Measurements from ENCODE around the gene VIL1. TPM values are rescaled to one million over a fixed set of nuclear protein-coding genes. Genes with fewer than 3 reads are reported as not detected.

VIL1 gene
- polyA plus RNA-seq, 1 donor (not counting 4 experiments of a cell fraction or from before 2014, with no cell fraction given): not detected

- H3K27ac ChIP-seq (ENCODE audit: control insufficient read depth, insufficient read depth, low read length): no peak overlapping the region
- no peaks in the 10 kb centered on the region for H3K9me3 ChIP-seq (ENCODE audit: control insufficient read depth, low read depth, low read length)
- dilution Hi-C loops (cut with MboI; ENCODE audit: extremely low pct_ligation_motif_present, low sequenced_read_pairs): no loop called here
- H3K9ac ChIP-seq (ENCODE audit: control insufficient read depth, extremely low read depth, insufficient read depth, low read length): no peak overlapping the region
- no peaks in the 10 kb centered on the region for H4K20me1 ChIP-seq (ENCODE audit: control insufficient read depth, extremely low read depth, insufficient read depth, low read length)
- H3K9me1 ChIP-seq (ENCODE audit: control insufficient read depth, extremely low read depth, insufficient read depth, low read length): no peaks in the 10 kb centered on the region
- H3K79me2 ChIP-seq (ENCODE audit: control insufficient read depth, insufficient read depth, low read length): no peaks in the 10 kb centered on the region
- DNase-seq (ENCODE audit: low read depth, low spot score) (no peak), FAIRE-seq (no peak)
- no peaks in the 10 kb centered on the region for H3K4me1 ChIP-seq (ENCODE audit: control insufficient read depth, extremely low read depth, insufficient read depth, low read length)
- no peak for TF ChIP-seq CTCF (optimal IDR thresholded peaks at IDR 0.05 in 1 of 3, IDR thresholded peaks at IDR 0.05 in 1 of 3, conservative IDR thresholded peaks at IDR 0.05 in 1 of 3; ENCODE audit: extremely low read depth in 1 of 3, insufficient read depth in 2 of 3, low read length in 3 of 3)
- no peak for TF ChIP-seq EZH2 (IDR thresholded peaks at IDR 0.05; ENCODE audit: low read length)
- H2AFZ ChIP-seq (ENCODE audit: control insufficient read depth, low read length): no peak overlapping the region
- H3K27me3 ChIP-seq (ENCODE audit: control insufficient read depth, extremely low read depth, insufficient read depth, low read length): no peaks in the 10 kb centered on the region
- H3K36me3 ChIP-seq (ENCODE audit: control insufficient read depth in 2 of 2, extremely low read depth in 1 of 2, insufficient read depth in 2 of 2, low read length in 2 of 2): peaks cover 0 to 8% of the 10 kb centered on the region in 2 experiments
- no peak overlapping the region for H3K4me2 ChIP-seq (ENCODE audit: control insufficient read depth, extremely low read depth, insufficient read depth, low read depth, low read length)
- no peak overlapping the region for H3K4me3 ChIP-seq (ENCODE audit: control insufficient read depth in 2 of 3, extremely low read depth in 1 of 3, insufficient read depth in 2 of 3, low read depth in 1 of 3, low read length in 3 of 3)
These were observed 63.7 kb downstream of the VIL1 start for GRCh38 chr2:218482651-218483050.

DNA sequence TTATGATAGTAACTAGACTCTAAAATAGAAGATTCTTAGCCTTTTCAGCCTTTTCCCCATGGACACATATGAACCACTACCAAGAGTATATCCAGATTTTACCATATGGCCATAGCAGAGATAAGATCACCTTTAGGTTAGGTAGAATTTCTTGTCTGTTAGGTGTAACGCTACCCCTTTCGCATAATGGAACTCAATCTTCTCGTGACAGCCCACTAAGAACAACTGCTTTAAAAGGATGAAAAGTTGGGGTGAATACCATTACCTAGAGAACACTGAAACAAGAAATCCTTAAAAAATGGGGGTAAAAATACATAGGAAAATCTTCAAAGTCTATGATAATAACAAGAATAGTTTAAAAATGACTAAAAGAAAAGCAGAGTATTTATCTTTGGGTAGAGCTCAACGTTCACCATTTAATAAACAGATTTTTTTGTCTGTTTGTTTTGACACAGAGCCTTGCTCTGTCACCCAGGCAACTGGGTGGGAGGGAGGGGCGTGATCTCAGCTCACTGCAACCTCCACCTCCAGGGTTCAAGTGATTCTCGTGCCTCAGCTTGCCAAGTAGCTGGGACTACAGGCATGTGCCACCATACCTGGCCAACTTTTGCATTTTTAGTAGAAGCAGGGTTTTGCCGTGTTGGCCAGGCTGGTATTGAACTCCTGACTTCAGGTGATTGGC lies 67.2 kb downstream of the VIL1 start:
- Histone ChIP-seq H3K9me3 (ENCODE audit: control insufficient read depth, low read depth, low read length) (no peaks in the 10 kb centered on the region), H3K27ac (ENCODE audit: control insufficient read depth, insufficient read depth, low read length) (no peak overlapping the region), H4K20me1 (ENCODE audit: control insufficient read depth, extremely low read depth, insufficient read depth, low read length) (no peaks in the 10 kb centered on the region), H3K9me1 (ENCODE audit: control insufficient read depth, extremely low read depth, insufficient read depth, low read length) (no peaks in the 10 kb centered on the region), H3K4me2 (ENCODE audit: control insufficient read depth, extremely low read depth, insufficient read depth, low read depth, low read length) (no peak overlapping the region), H3K36me3 (ENCODE audit: control insufficient read depth in 2 of 2, extremely low read depth in 1 of 2, insufficient read depth in 2 of 2, low read length in 2 of 2) (peaks cover 0 to 3% of the 10 kb centered on the region in 2 experiments), H3K4me1 (ENCODE audit: control insufficient read depth, extremely low read depth, insufficient read depth, low read length) (no peaks in the 10 kb centered on the region), H3K4me3 (ENCODE audit: control insufficient read depth in 2 of 3, extremely low read depth in 1 of 3, insufficient read depth in 2 of 3, low read depth in 1 of 3, low read length in 3 of 3) (no peak overlapping the region), H3K27me3 (ENCODE audit: control insufficient read depth, extremely low read depth, insufficient read depth, low read length) (no peaks in the 10 kb centered on the region), H3K79me2 (ENCODE audit: control insufficient read depth, insufficient read depth, low read length) (no peaks in the 10 kb centered on the region), H3K9ac (ENCODE audit: control insufficient read depth, extremely low read depth, insufficient read depth, low read length) (no peak overlapping the region), H2AFZ (ENCODE audit: control insufficient read depth, low read length) (no peak overlapping the region)
- no peak for TF ChIP-seq EZH2 (IDR thresholded peaks at IDR 0.05; ENCODE audit: low read length)
- no peak for TF ChIP-seq CTCF (optimal IDR thresholded peaks at IDR 0.05 in 1 of 3, IDR thresholded peaks at IDR 0.05 in 1 of 3, conservative IDR thresholded peaks at IDR 0.05 in 1 of 3; ENCODE audit: extremely low read depth in 1 of 3, insufficient read depth in 2 of 3, low read length in 3 of 3)
- FAIRE-seq: no peak
- DNase-seq (ENCODE audit: low read depth, low spot score): no peak
- dilution Hi-C loops (cut with MboI; ENCODE audit: extremely low pct_ligation_motif_present, low sequenced_read_pairs): no loop called here
